ENCODE data around the gene RELT. TPM values are rescaled to one million over a fixed set of nuclear protein-coding genes. Genes with fewer than 3 reads are reported as not detected.

Gene RELT
- total and polyA plus RNA-seq, 2 experiments from 2014 or later, result 2.0 to 6.3 TPM

GRCh38 chr11:73383249-73384124 is 7.3 kb downstream of the RELT start:
- Histone ChIP-seq H3K4me2 (no peak overlapping the region), H2AFZ (no peak overlapping the region)
- no peak for DNase-seq (ENCODE audit: low spot score)

More at GRCh38 chr11:73383249-73384124, 7.3 kb downstream of the RELT start:
- no peaks in the 10 kb centered on the region for H3K9me3 Mint-ChIP-seq
- Histone ChIP-seq H3K27me3 (ENCODE audit: insufficient read depth) (no peaks in the 10 kb centered on the region), H3K9me2 (ENCODE audit: insufficient read depth) (no peaks in the 10 kb centered on the region), H3K36me3 (ENCODE audit: insufficient read depth) (no peaks in the 10 kb centered on the region), H3K27ac (ENCODE audit: low read depth) (no peak overlapping the region), H4K20me1 (replicated peaks; ENCODE audit: insufficient read depth) (peaks cover 2% of the 10 kb centered on the region), H3K4me1 (ENCODE audit: insufficient read depth) (no peaks in the 10 kb centered on the region), H3K4me3 (no peak overlapping the region), H3F3A (replicated peaks; ENCODE audit: low read depth) (no peaks in the 10 kb centered on the region), H3K79me2 (replicated peaks; ENCODE audit: insufficient read depth) (peaks cover 5% of the 10 kb centered on the region)
- no peak overlapping the region for H3K27ac Mint-ChIP-seq
- no peaks in the 10 kb centered on the region; the same call in 2 of the 3 replicates for H3K36me3 Mint-ChIP-seq (ENCODE audit: low read depth)
- ATAC-seq, result peak; percentile 18
- peaks cover 23% of the 10 kb centered on the region for H3K4me1 Mint-ChIP-seq
- no peak overlapping the region for H3K4me3 Mint-ChIP-seq
- TF ChIP-seq STAT1 (IDR thresholded peaks at IDR 0.05; ENCODE audit: unreplicated experiment), result no peak
- no peak for TF ChIP-seq EZH2phosphoT487 (IDR thresholded peaks at IDR 0.05; ENCODE audit: unreplicated experiment)
- TF ChIP-seq EZH2 (IDR thresholded peaks at IDR 0.05; ENCODE audit: low read depth, unreplicated experiment), result no peak
- no peak for TF ChIP-seq JUNB (IDR thresholded peaks at IDR 0.05; ENCODE audit: unreplicated experiment)
- TF ChIP-seq ZNF462 (CRISPR knock-in tag; IDR thresholded peaks at IDR 0.05), result no peak
- peaks cover 8% of the 10 kb centered on the region for H3K27me3 Mint-ChIP-seq (ENCODE audit: insufficient read depth, low read depth, poor library complexity)

All from GM23338 (cell line).